ENCODE data around the gene POLK.
"Not testable (repeated sequence)": the region's sequence is repeated elsewhere in the genome, so short reads cannot be mapped to it uniquely, and the experiment has no call there.

The POLK gene

DNA sequence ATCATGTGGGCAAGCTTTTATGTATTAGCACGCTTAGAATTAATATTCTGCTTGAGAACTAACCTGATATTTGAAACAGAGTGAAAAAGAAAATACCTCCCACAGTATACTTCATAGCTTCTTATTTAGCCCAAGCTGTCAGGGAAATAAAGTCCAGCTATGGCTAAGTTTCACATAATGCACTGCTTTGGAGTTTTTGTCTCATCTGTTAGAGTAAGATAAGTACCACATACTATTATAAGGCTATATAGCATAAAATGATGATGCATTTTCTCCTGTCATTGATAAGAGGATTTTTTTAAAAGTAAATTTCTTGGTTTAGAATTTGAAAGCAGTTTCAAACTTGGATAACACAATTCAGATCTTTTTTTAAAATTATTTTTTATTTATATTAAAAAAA, 97.2 kb downstream of the POLK start:
- DNase-seq (ENCODE audit: low read depth in 2 of 2): no peak

DNA sequence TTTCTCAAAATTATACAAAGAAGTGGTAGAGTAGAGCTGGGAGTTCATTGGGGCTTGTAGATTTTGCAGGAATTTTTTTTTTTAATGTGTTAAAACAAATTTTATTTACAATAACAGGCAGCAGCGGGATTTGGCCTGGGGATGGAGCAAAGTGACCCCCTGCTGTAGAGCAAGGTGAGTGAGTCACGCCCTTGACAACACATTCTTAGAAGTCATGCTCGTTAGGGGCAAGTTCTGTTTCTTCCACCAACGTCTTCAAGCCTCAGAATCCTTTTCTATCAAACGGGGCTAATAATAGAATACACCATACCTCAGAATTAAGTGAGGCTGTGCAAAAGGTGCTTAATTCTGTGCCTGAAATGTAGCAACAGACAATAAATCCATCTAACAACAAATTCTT, 98.5 kb downstream of the POLK start:
- DNase-seq (ENCODE audit: low read depth in 2 of 2): no peak

DNA sequence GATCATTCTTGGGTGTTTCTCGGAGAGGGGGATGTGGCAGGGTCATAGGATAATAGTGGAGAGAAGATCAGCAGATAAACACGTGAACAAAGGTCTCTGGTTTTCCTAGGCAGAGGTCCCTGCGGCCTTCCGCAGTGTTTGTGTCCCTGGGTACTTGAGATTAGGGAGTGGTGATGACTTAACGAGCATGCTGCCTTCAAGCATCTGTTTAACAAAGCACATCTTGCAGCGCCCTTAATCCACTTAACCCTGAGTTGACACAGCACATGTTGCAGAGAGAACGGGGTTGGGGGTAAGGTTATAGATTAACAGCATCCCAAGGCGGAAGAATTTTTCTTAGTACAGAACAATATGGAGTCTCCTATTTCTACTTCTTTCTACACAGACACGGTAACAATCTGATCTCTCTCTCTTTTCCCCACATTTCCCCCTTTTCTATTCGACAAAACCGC, 99.2 kb downstream of the POLK start:
- not testable (repeated sequence) for DNase-seq (ENCODE audit: low read depth in 2 of 2)

DNA sequence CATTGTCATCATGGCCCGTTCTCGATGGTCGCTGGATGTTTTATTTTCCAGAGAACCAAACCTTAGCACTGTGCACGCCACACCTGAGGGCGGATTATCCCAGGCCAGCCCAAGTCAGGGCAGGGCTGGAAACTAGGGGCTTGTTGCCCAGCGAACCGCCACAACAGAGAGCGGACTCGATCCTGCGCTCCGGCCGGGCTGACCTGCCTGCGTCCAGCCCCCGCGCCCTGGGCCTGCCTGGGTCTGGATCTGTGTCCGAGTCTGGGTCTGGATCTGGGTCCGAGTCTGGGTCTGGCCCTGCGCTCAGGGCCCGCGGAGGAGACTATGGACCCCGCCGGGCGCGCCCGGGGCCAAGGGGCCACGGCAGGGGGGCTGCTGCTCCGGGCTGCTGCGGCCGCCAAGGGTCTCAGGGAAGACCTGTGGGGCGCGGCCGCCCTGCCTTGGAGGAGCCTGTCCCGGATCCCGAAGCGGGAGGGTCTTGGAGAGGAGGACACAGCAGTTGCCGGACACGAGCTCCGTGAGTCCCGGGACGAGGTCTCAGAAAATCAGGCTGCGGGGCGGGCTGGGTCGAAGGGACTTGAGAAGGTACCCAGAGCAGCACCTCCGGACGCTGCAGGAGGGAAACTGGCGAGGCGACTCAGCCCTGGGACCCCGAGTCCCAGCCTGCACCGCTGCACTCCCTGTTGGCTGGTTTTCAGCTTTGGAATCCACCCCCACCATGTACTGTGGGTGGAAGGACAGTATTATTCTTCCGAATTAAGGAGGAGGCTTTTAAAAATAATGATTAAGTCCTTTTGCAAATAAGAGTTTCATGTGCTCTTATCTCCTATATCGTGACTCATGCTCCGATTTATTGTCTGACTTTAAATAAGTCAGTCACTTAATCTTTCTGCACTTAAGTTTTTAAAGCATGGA, 99.9 kb downstream of the POLK start, which contains the start of gene ANKDD1B:
TSS of gene ANKDD1B (plus strand) at position 143 of the 915 bp plus-strand sequence. CDS start at position 325, 182 bp downstream.
- no peak for DNase-seq (ENCODE audit: low read depth in 2 of 2)

DNA sequence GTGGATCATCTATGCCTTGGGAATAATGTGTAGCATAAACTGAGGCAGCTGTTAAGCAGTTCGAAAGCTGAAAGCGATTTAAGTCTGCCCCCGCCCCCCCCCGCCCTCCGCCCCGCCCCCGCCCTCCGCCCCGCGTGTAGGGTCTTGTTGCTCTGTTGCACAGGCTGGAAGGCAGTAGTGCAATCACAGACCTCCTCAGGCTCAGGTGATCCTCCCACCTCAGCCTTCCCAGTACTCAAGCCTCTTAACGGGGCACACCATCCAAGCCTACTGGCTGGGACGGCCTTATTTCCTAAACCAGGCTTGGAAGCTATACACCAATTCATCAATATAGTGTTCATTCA, 100.5 kb downstream of the POLK start:
- DNase-seq (ENCODE audit: low read depth in 2 of 2): no peak

DNA sequence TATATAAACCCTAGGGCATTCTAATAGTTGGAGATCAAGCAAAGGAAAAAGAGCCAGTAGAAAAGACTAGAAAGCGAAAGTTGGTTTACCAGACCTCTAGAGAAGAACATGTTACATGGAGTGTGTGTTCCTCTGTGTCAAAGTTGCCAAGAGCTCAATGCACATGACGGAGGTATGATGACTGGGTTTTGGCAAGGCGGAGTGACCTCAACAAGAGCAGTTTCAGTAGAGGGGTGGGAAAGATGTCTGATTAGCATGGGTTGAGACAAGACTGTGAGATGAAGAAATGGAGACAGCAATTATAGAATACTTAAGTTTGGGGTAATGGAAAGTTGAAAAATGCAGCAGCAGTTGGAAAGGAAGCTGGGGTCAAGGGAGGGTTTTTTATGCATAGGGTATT, 101.2 kb downstream of the POLK start:
- DNase-seq (ENCODE audit: low read depth in 2 of 2): no peak

DNA sequence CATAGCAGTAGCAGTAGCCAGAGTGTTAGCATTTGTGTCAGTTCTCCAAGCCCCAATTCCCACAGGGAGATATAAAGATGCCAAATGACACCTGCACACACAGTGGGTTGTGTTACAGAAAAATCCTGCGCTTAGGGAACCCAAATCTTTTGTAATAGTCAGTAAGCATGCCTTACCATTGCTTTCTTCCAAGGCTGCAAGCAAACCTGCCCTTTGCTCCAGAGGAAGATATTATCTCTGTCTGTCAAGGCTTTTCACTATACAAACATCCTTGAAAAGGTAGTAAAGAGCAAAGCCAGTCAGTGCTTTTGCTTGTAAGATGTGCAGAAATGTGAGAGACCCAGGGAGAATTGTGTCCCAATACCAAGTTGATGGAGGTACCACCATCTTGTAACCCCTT, 102.5 kb downstream of the POLK start:
- DNase-seq (ENCODE audit: low read depth in 2 of 2): no peak

DNA sequence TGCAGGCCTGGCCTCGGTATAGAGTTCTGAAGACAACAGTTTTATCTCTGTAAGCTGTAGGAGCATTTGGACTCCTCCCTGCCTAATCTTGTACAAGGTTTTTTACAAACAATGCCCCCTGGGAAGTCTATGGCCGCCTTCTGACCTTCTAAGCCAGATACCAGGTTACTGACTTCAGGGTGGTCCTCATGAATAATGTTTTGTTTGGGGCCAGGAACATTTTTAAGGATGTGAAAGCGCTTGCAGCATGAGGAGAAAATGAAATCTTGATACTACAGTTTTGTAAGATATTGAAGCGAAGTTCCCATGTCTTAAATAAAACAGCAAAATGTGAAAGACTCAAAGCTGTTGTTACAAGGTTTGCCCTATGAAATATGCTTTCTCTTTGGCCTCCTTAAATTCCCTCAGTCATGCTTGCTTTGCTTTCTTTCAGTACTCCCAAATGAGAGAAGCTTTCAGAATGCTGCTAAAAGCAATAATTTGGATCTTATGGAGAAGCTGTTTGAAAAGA, 104.7 kb downstream of the POLK start:
- no peak for DNase-seq (ENCODE audit: low read depth in 2 of 2)

DNA sequence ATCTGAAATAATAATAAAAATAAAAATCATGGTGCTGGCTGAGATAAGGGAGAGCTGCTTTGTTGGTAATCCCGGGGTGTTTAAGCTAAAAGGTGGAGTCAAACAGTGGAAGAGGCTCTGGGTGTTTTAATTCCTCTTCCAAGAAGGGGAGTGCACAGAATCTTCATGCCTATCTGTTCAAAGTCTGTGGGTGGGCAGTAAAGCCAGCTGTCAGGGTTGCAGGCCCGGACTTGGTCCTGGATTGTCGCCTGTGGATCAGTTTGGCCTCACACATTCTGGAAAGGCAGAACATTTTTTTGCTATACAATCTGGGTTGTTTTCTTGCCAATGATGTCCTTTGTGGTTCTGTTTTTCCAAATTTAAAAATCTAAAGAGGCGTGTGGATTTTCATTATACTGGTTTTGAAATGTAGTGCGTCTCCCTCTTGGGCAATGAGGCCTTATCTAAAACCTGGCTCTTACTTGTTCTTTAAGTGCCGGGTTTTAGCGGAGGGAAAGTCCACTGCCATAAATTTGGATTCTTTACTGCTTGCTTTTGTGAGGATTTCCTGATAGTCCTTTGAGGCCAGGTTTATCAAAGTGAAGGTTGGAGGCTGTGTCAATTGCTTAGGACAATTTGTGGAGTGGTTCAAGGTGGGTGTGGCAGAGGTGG, 105.4 kb downstream of the POLK start:
- no peak for DNase-seq (ENCODE audit: low read depth in 2 of 2)

DNA sequence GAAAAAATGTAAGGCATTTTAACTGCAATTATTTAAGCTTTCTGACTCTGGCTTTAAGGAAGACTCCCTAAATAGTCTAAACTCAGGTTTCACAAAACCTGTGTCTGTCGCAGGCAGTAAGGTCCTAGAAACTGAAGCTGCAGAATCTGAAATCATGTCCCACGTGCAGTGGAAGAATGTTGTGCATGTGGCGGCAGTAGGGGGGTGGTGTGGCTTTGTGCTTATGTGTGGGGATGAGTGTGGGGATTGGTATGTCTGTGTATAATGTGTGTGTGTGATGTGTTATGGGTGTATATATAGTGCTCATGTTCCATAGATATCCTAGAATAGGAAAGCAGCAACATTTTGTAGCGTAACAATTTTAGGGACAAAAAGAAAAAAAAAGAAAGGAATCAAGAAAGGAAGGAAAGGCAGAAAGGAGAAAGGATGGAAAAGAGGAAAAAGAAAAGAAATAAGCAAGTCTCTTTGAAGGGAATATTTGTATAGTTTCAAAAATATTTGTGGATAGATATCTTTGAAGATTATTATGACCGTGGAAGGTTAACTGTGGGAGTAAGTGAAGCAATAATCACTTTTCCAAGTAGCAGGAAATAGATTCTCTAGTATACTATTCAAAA, 106.2 kb downstream of the POLK start:
- DNase-seq (ENCODE audit: low read depth in 2 of 2): no peak

DNA sequence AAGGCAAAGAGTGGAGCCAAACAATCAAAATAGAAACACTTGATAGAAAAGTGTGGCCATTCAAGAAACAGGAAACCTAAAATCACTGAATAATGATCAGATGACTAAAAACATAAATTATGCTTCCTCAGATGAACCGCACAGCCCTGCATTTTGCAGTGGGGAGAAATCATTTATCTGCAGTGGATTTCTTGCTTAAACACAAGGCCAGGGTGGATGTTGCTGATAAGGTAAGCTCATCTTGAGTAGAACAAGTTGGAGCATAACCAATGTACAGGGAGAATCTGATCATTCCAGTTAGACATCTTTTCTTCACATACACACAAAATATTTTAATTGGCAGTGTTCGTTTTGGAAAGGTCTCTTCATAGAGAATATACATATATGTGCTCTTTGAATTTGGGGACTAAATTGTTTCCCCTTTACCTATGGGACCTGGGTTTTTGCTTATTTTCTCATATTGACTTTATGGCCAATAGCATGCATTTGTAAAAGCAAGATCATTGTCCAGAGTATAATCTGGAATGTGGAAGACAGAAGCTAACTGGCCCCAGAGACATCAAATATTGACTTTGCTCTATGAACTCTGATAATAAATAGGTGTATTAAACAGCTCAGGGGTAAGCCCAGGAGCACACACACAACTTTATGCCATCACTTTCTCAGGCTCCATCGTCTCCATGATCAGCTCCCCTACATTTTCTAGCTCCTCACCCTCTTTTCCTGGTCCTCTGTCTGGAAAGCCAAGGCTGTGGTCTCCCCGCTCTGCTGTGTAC, 108.7 kb downstream of the POLK start:
- DNase-seq (ENCODE audit: low read depth in 2 of 2): no peak

DNA sequence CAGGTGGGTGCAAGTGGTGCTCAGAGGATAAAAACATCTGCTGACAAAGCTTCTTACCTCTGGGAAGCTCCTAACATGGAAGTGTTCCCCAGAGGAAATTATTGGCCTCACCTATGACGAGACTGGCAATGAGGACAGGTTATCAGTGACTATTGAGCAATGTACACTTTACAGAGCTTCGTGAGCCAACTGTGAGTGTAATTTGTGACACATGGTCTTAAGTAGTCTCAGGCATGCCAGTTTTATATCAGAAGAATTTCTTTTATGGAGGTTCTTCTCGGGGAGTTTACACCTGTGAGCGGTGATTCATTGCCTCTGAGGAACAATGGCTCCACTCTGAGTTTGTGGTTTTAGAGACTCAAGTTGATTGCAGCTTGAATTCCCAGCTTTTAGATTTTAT, 110.9 kb downstream of the POLK start:
- DNase-seq (ENCODE audit: low read depth in 2 of 2): no peak

DNA sequence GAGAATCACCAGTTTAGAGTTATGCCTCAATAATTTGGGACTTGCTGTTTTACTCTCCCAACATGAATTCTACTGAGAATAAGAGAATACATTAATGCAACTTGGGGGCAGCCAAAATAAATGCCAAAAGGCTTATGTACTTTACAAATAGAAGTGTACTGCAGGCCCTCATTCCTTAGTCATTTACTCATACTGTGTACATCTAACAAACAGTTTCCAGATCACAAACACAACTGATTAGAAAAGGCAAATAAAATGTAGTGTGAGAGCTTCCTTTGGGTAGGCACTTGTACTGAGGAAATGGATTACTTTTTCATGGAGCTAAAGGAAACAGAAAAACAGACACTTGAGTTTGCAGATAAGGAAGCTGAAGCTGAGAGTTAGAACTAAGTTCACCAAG, 112.2 kb downstream of the POLK start:
- DNase-seq (ENCODE audit: low read depth in 2 of 2): no peak

DNA sequence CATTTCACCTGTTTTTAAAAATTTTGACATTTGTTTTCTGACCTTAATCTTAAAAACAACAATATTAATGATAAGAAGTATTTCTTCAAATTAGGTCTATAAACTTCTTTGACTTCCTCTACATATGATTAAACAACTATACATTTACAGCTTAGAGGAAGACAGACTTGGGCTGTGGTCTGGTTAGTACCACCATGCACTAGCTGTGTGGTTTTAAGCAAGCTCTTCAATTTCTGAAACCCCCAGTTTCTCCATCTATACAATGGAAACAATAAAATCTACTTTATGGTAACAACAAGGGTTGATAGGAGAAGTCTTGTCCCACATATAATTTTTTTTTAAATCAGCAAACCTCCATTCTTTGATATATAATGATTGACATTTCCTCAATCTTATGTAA, 115.3 kb downstream of the POLK start:
- DNase-seq (ENCODE audit: low read depth in 2 of 2): no peak

DNA sequence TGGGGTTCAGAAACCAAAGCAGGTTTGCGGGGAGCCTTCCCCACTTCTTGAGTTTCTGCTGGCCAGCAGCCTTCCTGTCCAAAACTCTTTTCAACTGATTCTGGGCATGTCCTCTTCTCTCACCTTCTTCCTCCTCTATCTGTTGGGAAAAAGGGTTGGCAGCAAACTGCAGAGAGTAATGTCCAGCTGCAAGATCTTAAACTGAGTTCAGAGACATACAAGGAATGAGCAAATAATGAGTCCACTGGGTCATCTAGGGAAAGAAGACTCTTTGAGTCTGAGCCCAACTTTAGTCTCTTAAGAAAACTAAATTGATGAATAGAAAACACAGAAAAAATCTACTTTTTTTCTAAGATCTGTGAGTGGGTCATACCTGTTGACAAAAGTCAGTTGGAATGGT, 116.1 kb downstream of the POLK start:
- no peak for DNase-seq (ENCODE audit: low read depth in 2 of 2)

DNA sequence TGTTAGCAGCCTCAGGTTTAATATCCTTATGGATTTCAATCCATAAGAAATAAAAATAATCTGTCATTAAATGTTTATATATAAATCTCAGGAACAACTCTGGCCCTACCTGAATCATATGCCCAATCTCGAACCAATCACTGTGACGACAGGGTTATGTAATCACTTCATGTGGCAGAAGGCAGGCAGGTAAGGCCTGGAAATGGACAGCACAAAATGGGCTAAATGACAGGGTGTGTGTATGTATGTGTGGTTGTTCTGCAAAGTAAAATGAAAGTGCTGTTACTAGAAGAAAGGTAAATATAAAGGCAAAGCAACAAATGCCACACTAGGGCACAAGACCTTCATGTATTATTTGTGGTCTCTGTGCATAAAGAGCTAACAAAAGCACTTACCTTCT, 119.2 kb downstream of the POLK start:
- no peak for DNase-seq (ENCODE audit: low read depth in 2 of 2)

DNA sequence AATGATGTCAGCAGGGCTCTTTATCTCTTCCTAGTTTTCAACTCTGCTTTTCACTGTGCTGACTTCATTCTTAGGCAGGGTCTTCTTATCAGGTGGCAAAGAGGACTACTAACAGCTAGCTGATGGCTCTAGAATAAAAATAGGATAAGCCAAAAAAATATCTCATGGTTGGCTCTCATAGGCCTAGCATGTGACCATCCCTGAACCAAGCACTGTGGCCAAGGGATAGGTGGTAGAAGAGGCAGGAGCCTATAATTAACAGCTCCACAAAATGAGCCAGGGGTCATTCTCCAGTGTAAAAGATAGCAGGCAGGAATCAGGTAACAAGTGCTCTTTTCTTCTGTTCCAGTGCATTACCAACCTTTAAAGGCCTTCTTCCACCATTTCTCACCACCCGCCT, 120.6 kb downstream of the POLK start:
- no peak for DNase-seq (ENCODE audit: low read depth in 2 of 2)

DNA sequence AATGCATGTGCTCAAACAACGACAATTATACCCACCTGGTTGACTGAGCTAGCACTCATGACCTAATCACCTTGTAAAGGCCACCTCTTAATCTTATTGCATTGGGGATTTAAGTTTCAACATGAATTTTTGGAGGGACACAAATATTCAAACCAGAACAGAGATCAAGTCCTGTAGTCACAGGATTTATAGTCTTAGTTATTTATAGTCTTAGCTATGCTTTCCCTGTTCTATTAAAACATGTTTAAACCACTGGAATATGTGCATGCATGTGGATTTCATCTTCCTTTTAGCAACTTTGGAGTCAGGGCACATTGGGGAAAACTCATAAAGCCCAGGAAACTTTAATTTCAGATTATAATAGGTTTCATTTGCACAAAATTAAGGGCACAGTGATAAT, 126.3 kb downstream of the POLK start:
- no peak for DNase-seq (ENCODE audit: low read depth in 2 of 2)

DNA sequence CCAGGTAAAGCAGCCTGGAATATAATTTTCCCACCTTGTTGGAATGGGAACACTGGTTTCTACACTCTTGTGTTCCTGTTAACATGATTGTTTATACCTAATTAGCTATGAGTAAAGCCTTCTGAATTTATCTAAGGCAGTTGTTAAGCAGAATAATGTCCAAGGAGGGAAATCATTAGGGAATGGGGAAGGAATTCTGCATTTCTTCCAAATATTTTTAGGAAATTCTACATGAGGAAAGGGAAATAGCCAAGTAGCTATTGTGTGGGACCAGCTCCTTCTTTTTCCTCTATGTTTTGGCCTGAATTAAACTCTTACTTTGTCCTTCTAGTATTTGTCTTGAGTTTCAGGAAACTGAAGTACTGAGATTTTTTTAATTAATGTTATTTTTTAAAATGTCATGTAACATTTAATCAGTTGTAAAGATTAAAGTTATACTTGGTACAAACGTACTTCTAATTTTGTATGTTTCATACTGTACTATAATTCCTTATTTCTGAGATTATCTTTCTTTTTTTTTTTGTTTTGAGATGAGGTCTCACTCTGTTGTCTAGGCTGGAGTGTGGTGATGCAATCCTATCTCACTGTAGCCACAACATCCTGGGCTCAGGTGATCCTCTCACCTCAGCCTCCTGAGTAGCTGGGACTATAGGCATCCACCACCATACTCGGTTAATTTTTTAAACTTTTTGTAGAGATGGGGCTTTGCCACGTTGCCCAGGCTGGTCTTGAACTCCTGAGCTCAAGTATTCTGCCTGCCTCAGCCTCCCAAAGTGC, 128.0 kb downstream of the POLK start:
- DNase-seq (ENCODE audit: low read depth in 2 of 2): no peak

DNA sequence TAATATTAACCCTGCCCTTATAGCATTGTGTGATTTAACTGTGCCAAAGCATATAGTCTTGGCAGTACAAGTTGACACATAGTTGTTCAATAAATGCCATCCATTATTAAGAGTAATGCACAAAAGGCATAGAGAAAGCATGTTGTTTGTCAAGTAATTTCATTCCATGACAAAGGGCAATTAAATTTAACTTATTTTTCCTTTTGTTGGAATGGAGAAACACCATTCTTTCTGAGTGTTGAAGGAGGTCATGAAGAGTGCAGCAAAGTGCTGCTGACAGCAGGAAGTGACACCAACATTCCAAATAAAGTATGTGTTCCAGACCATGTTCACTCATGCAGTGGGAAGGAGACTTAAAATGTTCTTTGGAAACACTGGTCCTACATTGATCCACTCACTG, 128.7 kb downstream of the POLK start:
- DNase-seq (ENCODE audit: low read depth in 2 of 2): no peak

DNA sequence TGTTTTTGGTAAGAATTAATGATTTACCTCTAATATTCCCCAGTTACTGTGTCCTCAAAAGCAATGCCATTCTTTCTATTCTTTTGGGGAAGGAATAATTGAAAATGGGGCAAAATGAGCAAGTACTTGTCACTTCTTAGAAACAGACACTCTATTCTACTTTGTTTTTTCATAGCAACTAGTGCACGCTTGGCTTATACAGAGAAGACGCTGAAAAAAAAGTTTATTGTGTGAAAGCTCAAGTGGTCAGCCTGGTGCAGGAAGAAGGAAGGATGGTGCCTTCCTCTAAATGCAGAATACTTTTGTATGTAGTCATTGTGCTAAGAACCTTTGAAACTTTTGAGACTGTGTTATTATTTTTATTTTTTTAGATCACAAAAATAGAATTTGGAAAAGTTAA, 129.1 kb downstream of the POLK start:
- no peak for DNase-seq (ENCODE audit: low read depth in 2 of 2)
